MM.1S (cell line): ENCODE data around the gene MYBPC1.

ENCODE experiments used
- DNase-seq: peaks from one replicate; pipeline ENCODE4 v3.0.0-alpha.2; 2015
- H2AFZ ChIP-seq: fragments of 300-600 bp; sonication (generic); 2 replicates; pipeline ENCODE4 v1.6.0; 2016; ENCODE audit warnings: antibody characterized with exemption, low read length
- H3F3A ChIP-seq: fragments of 300-600 bp; sonication (generic); 2 replicates; pipeline ENCODE4 v1.6.1; 2016; ENCODE audit warnings: mild to moderate bottlenecking, antibody characterized with exemption, low read length, moderate library complexity, mixed read lengths; ENCODE audit not compliant: insufficient read depth
- H3K27ac ChIP-seq: fragments of 300-600 bp; sonication (generic); 2 replicates; pipeline ENCODE4 v1.5.1; 2016; ENCODE audit warnings: mild to moderate bottlenecking, low read length
- H3K27me3 ChIP-seq: fragments of 300-600 bp; sonication (generic); replicated peaks from 2 replicates; pipeline ENCODE4 v1.6.0; 2016; ENCODE audit warnings: low read length; ENCODE audit not compliant: insufficient read depth
- H3K36me3 ChIP-seq: fragments of 300-600 bp; sonication (generic); replicated peaks from 2 replicates; pipeline ENCODE4 v1.6.1; 2016; ENCODE audit warnings: mild to moderate bottlenecking, low read length, mixed read lengths; ENCODE audit not compliant: insufficient read depth
- H3K4me1 ChIP-seq: fragments of 300-600 bp; sonication (generic); 2 replicates; pipeline ENCODE4 v1.6.1; 2016; ENCODE audit warnings: low read length, mixed read lengths
- H3K4me2 ChIP-seq: fragments of 300-600 bp; sonication (generic); 2 replicates; pipeline ENCODE4 v1.6.0; 2016; ENCODE audit warnings: low read depth, low read length
- H3K4me3 ChIP-seq: fragments of 300-600 bp; sonication (generic); 2 replicates; pipeline ENCODE4 v1.5.1; 2016; ENCODE audit warnings: low read length, mixed read lengths
- H3K79me2 ChIP-seq: fragments of 300-600 bp; sonication (generic); 2 replicates; pipeline ENCODE4 v1.6.1; 2016; ENCODE audit warnings: mixed run types, low read length, mixed read lengths
- H3K9ac ChIP-seq: fragments of 300-600 bp; sonication (generic); 2 replicates; pipeline ENCODE4 v1.6.1; 2016; ENCODE audit warnings: low read length, mixed read lengths
- H3K9me2 ChIP-seq: fragments of 300-600 bp; sonication (generic); replicated peaks from 2 replicates; pipeline ENCODE4 v1.6.1; 2016; ENCODE audit warnings: mild to moderate bottlenecking, low read length, mixed read lengths; ENCODE audit not compliant: insufficient read depth
- H3K9me3 ChIP-seq: fragments of 300-600 bp; sonication (generic); replicated peaks from 2 replicates; pipeline ENCODE4 v1.6.1; 2016; ENCODE audit warnings: mild to moderate bottlenecking, low read length, mixed read lengths; ENCODE audit not compliant: insufficient read depth
- H4K20me1 ChIP-seq: fragments of 300-600 bp; sonication (generic); 2 replicates; pipeline ENCODE4 v1.6.1; 2016; ENCODE audit warnings: mild to moderate bottlenecking, low read length, moderate library complexity, mixed read lengths; ENCODE audit not compliant: insufficient read depth
- CTCF ChIP-seq: fragments of 300-600 bp; sonication (generic); IDR thresholded peaks from 2 replicates; pipeline ENCODE4 v1.5.1; 2016; ENCODE audit warnings: antibody characterized with exemption, low read length, mixed read lengths
- EZH2 ChIP-seq: fragments of 300-600 bp; sonication (generic); optimal IDR thresholded peaks from 2 replicates; pipeline ENCODE3; 2017; ENCODE audit warnings: low read depth, mild to moderate bottlenecking, antibody characterized with exemption, low read length, mixed read lengths
- EZH2phosphoT487 ChIP-seq: fragments of 300-600 bp; sonication (generic); IDR thresholded peaks from 2 replicates; pipeline ENCODE4 v1.6.1; 2018; ENCODE audit warnings: antibody characterized with exemption, low read length

The MYBPC1 gene

DNA sequence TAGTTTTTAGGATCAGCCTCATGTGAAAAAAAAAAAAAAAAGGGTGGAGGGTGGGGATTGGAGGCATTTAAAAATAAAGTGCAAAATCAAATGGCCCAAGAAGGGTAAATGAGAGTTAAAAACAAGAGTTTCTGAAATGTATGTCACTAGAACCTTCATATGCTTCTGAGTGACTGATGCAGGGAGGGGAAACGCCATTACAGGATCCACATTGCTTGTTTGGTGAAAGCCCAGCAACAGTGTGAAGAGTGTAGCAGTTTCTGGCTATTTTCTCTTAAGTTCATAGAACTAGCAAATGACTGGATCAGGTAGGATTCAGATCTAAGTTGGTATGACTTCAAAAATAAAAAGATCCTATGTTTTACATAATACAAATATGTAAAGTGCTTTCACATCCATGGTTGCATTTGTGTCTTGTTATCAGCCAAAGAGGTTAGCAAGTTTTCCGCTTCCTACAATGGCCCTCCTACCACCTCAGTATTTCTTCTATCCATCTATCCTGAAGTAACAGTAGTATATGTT, 105.6 kb downstream of the MYBPC1 start:
- no peak for TF ChIP-seq EZH2phosphoT487
- TF ChIP-seq CTCF, result no peak
- no peak for TF ChIP-seq EZH2
- Histone ChIP-seq H4K20me1 (no peaks in the 10 kb centered on the region), H2AFZ (no peak overlapping the region), H3K4me3 (no peak overlapping the region), H3K9me3 (no peaks in the 10 kb centered on the region), H3K9me2 (no peaks in the 10 kb centered on the region), H3K4me2 (0 out of 2 replicates have a peak overlapping the region, but pooled peaks have one; percentile 11), H3F3A (peaks cover 12% of the 10 kb centered on the region), H3K27me3 (no peaks in the 10 kb centered on the region), H3K9ac (no peak overlapping the region), H3K79me2 (peaks cover 61% of the 10 kb centered on the region), H3K36me3 (no peaks in the 10 kb centered on the region), H3K4me1 (peaks cover 8% of the 10 kb centered on the region), H3K27ac (no peak overlapping the region)
- no peak for DNase-seq

GRCh38 chr12:101703487-101703886, 108.7 kb downstream of the MYBPC1 start:
- no peaks in the 10 kb centered on the region for H3K4me1 ChIP-seq
- H4K20me1 ChIP-seq, result no peaks in the 10 kb centered on the region; the same call in 1 of the 2 replicates
- TF ChIP-seq EZH2, result no peak
- TF ChIP-seq CTCF, result no peak
- TF ChIP-seq EZH2phosphoT487, result no peak
- H3K4me3 ChIP-seq, result no peak overlapping the region
- H3K27me3 ChIP-seq, result no peaks in the 10 kb centered on the region
- no peak overlapping the region for H2AFZ ChIP-seq
- H3F3A ChIP-seq, result peaks cover 3% of the 10 kb centered on the region; the same call in 1 of the 2 replicates
- no peak overlapping the region for H3K27ac ChIP-seq
- H3K4me2 ChIP-seq, result no peak overlapping the region
- H3K9me2 ChIP-seq, result no peaks in the 10 kb centered on the region
- no peak overlapping the region for H3K9ac ChIP-seq
- DNase-seq, result no peak
- peaks cover 75% of the 10 kb centered on the region for H3K79me2 ChIP-seq
- no peaks in the 10 kb centered on the region for H3K36me3 ChIP-seq
- H3K9me3 ChIP-seq, result no peaks in the 10 kb centered on the region

GRCh38 chr12:101706403-101706802, 111.6 kb downstream of the MYBPC1 start:
- no peak for TF ChIP-seq CTCF
- no peak for TF ChIP-seq EZH2
- no peak for TF ChIP-seq EZH2phosphoT487
- Histone ChIP-seq H3K9ac (no peak overlapping the region), H3K36me3 (no peaks in the 10 kb centered on the region), H3K79me2 (peaks cover 75% of the 10 kb centered on the region), H3K27ac (no peak overlapping the region), H3F3A (no peaks in the 10 kb centered on the region), H3K9me3 (no peaks in the 10 kb centered on the region), H2AFZ (no peak overlapping the region), H3K27me3 (no peaks in the 10 kb centered on the region), H3K9me2 (no peaks in the 10 kb centered on the region), H3K4me2 (no peak overlapping the region), H3K4me3 (no peak overlapping the region), H4K20me1 (no peaks in the 10 kb centered on the region; the same call in 1 of the 2 replicates), H3K4me1 (peaks cover 12% of the 10 kb centered on the region)
- DNase-seq, result no peak
